Activated CD4-positive, alpha-beta T cell treated with anti-CD3 and anti-CD28 coated beads for 48 hours (primary cell): Measurements from ENCODE around the gene CPAMD8.
"Not testable (repeated sequence)": the region's sequence is repeated elsewhere in the genome, so short reads cannot be mapped to it uniquely, and the experiment has no call there.

Source experiments
- DNase-seq: peaks from one replicate; pipeline ENCODE4 v3.0.0-alpha.2; 2020

CPAMD8 gene

DNA sequence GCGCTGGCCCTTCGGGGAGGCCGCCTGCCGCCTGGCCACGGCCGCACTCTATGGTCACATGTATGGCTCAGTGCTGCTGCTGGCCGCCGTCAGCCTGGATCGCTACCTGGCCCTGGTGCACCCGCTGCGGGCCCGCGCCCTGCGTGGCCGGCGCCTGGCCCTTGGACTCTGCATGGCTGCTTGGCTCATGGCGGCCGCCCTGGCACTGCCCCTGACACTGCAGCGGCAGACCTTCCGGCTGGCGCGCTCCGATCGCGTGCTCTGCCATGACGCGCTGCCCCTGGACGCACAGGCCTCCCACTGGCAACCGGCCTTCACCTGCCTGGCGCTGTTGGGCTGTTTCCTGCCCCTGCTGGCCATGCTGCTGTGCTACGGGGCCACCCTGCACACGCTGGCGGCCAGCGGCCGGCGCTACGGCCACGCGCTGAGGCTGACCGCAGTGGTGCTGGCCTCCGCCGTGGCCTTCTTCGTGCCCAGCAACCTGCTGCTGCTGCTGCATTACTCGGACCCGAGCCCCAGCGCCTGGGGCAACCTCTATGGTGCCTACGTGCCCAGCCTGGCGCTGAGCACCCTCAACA, 136.6 kb downstream of the CPAMD8 start:
- DNase-seq = no peak

DNA sequence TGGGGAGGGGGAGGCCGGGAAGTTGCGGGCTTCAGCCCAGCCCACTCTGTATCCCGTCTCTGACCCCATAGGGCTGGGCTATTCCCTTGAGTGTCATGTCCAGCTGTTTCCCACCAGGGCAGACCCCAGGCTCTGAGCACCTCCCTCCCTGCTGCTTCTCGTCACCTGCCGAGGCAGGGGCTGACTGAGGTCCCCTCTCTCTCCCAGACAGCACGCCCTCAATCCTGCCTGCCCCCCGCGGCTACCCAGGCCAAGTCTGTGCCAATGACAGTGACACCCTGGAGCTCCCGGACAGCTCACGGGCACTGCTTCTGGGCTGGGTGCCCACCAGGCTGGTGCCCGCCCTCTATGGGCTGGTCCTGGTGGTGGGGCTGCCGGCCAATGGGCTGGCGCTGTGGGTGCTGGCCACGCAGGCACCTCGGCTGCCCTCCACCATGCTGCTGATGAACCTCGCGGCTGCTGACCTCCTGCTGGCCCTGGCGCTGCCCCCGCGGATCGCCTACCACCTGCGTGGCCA, 137.2 kb downstream of the CPAMD8 start:
- DNase-seq = no peak

DNA sequence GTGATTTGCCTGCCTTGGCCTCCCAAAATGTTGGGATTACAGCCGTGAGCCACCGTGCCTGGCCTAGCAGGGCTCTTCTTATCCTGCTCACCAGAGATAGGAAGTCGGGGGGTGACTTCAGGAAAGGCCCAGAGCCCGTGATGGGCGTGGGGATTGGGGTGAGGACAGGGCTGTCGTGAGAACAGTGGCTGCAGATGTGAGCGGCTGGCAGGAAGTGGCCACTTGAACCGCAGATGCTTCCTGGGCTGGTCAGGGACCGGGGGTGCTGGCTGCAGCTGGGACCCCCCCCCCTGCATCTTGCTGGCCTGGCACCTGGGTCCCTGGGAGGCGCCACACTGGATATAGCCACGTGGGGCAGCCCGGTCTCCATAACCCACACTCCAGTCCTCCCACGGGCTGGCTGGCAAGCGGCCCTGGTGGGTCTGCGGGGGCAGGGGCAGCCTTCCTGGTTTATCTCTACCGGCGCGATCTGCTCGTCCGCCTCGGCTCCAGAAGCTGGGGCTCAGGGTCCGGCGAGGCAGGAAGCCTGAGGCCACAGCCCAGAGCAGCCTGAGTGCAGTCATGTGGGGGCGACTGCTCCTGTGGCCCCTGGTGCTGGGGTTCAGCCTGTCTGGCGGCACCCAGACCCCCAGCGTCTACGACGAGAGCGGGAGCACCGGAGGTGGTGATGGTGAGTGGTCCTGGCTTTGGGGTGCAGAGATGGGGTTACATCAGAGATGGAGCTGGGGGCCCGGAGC, 137.8 kb downstream of the CPAMD8 start, which contains the start of gene F2RL3:
Gene F2RL3 (plus strand): TSS at position 371 of the 737 bp plus-strand sequence. CDS start 191 bp downstream, at position 562.
- no peak for DNase-seq

DNA sequence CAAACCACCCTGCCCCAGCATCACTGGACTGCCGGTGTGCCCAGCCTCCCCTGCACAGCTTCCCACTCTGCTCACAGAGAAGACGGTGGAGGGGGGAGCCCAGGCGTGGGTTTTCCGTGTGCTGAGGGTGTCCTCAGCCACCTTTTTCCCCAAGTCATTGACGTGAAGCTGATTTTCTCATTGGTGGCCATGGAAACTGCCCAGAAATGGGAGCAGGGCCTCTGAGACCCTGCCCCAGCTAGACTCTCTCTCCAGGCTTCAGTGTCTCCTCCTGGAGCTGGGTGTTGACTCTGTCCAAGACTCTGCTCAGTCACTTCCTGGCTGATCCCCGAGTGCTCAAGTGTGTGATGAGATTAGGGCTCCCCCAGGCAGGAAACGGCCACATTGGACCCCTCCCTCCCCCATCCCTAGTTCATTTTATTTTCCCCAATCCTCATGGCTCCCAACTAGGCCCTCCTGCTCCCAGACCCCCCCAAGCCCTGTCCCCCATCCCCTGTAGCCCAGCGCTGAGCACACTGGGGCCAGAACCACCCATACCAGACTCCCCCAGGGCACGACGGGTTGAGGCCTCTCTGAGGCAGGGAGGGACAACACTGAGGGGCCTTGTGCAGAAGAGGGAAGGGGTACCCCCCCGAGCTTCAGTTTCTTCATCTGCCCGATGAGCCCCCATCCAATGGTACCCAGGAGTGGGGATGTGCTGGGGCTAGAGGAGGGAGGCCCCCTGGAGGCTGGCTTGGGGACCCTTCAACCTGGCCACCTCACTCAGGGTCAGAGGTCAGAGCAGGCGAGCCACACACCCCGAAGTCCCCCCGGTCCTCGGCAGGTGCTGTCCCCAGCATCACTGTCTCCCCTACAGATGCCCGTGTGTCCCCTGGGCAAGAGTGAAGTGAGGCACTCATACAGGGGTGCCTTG, 139.0 kb downstream of the CPAMD8 start:
- DNase-seq = no peak

DNA sequence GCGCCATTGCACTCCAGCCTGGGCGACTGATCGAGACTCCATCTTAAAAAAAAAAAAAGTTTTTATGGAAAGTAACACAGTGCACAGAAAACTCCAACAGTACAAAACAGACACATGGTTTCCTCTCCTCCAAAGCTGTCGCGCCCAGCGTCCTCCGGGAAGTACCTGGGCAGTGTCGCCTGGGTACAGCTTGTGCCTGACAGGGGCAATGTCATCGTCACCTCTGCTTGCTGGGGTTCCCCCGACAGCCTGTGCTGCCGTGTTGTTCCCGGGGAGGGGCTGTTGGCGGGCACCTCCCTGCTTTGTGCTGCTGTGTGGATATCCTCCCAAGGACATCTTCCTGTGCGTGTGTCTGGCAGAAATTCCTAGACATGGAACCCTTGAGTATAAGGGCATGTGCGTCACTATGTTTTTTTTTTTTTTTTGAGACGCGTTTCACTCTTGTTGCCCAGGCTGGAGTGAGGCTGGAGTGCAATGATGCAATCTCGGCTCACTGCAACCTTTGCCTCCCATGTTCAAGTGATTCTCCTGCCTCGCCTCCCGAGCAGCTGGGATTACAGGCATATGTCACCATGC, 140.2 kb downstream of the CPAMD8 start:
- no peak for DNase-seq

DNA sequence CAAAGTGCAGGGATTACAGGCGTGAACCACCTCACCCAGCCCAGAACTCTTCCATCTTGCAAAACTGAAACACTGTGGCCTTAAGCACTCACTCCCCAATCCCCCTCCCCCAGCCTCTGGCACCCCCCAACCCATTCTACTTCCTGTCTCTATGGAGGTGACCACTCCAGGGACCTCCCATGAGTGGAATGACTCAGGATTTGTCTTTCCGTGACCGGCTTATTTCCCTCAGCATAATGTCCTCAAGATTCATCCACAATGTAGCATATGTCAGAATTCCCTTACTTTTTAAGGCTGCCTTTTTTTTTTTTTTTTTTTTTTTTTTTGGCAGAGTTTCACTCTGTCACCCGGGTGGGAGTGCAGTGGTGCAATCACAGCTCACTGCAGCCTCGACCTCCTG, 141.4 kb downstream of the CPAMD8 start:
- DNase-seq = no peak

DNA sequence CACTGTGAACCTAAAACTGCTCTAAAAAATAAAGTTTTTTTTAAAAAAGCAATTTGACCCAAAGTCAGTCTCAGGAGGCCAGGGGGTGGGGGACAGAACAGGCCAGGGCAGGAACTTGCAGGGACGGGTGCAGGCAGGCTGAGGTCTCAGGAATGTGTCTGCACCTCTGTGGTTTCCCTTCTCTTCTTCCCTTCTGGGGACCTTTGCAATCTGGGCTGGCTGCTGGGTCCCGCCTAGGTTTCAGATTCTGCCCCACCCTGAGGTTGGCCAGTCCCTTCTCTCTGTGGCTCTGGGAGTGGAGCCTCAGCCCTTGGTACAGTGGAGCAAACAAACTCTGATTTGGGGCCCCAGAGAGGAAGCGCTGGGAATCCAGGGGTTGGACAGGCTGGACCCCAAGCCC, 143.1 kb downstream of the CPAMD8 start:
- DNase-seq = no peak

DNA sequence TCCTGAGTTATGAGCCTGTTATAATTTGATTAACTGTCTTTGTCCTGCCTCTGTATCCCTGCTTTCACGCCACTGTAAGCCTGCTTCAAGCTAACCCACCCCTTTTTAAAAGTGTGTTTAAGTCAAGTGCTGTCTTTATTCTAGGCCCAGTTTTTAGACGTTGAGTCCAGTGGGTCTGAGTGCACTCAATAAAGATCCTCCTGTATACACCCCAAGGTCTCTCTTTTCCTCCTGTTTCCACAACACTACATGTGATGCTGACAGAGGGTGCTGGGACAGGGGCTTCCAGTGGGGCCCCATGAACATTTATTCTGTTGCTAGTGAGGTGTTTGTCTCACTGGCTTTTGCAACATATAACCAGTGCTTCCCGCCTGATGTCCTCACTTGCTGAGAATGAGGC, 144.5 kb downstream of the CPAMD8 start:
- no peak for DNase-seq

DNA sequence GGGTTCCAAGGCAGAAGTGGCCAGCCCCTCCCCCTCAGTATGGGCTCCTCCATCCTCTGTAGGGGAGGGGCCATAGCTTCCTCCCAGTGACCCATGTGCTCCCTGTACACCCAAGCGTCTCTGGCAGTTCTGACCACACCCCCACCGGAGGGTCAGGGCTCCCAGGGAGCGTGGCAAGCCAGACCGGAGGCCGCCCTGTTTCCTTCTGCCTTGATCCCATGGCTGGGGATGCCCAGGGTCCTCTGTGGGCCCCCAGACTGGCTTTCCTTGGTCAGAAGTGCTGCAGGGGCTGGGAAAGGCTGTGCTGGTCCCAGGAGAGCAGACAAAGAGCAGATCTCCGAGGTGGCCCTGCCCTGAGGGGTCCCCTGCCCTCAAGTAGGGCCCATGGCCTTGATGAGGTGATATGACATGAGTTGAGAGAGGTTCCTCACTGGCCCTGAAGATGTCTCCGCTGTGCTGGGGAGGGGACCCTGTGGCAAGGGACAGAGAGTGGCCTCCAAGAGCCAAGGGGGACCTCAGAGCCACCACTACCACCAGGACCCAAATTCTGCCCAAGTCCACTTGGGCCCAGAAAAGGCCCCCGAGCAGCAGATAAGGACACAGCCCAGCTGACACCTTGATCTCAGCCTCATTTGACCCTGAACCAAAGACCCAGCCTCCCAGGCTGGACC, 145.6 kb downstream of the CPAMD8 start:
- no peak for DNase-seq

DNA sequence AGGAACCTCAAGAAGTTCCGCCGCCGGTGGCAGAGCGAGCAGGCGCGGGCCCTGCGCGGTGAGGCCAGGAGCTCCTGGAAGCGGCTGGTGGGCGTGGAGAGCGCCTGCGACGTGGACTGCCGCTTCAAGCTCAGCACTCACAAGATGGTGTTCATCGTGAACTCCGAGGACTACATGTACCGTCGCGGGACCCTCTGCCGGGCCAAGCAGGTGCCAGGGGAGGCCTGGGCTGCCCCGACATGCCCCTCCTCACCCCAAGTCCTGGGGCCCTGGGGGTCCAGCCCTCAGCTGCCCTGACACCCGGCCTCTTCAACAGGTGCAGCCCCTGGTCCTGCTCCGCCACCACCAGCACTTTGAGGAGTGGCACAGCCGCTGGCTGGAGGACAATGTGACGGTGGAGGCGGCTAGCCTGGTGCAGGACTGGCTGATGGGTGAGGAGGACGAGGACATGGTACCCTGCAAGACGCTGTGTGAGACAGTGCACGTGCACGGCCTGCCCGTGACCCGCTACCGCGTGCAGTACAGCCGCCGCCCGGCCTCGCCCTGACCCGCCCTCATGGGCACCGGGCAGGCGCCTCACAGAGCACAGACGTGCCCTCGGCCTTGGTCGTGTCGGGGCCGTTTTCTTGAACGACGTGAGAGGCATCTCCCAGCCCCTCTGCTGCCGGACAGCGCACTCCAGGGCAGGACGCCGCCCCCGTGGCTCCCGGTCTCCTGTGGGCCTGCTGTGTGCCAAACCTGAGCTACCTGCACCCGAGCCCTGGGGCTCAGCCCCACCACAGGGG, 148.2 kb downstream of the CPAMD8 start:
- no peak for DNase-seq

DNA sequence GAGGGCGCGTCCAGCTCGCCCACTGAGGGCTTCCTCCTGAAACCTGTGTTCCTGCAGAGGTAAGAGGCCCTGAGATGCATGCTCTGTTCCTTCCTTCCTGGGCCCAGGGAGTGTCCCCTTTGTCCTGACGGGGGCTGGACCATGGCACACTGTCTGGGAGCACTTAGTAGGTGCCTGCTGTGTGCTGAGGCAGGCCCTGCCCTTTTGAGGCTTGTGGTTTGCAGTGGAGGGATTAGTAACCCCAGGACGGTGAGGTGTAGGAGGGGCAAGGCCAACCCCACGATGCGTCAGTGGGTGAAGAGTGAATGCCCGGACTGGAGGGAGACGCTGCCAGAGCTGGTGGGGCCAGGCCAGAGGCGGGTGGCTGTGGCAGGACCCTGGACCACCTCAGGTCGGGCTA, 149.0 kb downstream of the CPAMD8 start:
- DNase-seq = no peak

DNA sequence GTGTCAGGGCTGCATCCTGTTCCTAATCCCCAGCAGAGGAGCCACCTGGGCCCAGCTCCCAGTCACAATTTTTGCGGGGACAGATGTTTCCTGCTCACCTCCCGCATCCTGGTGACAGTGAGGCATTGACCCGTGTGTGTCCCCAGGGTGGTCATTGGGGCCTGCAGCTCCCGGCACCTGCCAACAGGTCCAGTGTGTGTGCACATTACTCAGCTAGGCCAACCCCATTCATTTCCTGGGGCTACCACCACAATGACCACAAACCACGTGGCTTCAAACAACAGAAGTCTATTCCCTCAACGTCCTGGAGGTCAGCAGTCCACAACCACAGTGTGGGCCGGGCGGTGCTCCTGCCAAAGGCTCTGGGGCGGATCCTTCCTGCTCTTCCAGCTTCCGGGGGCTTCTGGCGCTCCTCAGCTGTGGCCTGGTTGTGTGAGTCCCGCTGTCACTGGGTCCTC, 149.7 kb downstream of the CPAMD8 start:
- no peak for DNase-seq

DNA sequence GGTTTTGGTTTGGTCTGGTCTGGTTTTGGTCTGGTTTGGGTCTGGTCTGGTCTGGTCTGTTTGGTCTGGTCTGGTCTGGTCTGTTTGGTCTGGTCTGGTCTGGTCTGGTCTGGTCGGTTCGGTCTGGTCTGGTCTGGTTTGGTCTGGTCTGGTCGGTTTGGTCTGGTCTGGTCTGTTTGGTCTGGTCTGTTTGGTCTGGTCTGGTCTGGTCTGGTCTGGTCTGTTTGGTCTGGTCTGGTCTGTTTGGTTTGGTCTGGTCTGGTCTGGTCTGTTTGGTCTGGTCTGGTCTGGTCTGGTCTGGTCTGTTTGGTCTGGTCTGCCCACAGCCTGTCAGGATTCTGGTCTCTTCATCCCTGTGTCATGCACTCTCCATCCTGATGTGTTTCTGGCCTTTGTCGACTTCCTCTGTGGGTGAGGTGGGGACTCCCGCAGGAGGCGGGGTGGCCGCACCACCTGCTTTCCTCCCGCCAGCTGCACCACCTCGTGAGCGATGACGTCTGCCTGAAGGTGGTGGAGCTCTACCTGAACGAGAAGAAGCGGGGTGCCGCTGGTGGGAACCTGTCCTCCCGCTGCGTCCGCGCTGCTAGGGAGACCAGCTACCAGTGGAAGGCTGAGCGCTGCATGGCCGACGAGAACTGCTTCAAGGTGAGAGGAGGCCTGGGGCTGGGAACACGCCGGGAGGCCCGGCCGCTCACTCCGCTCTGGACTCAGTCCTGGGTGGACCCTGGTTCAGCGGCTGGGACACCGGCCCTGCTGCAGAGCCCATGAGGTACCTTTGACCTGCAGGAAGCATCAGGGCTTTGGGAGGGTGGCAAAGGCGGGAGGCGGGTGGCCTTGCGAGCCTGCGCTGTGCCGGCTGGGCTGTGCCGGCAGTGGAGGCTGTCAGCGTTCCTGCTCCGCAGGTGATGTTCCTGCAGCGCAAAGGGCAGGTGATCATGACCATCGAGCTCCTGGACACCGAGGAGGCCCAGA, 150.7 kb downstream of the CPAMD8 start:
- DNase-seq = no peak

DNA sequence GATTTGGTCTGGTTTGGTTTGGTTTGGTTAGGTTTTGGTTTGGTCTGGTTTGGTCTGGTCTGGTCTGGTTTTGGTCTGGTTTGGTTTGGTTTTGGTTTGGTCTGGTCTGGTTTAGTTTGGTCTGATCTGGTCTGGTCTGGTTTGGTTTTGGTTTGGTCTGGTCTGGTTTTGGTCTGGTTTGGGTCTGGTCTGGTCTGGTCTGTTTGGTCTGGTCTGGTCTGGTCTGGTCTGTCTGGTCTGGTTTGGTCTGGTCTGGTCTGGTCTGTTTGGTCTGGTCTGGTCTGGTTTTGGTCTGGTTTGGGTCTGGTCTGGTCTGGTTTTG, 151.7 kb downstream of the CPAMD8 start:
- not testable (repeated sequence) for DNase-seq

DNA sequence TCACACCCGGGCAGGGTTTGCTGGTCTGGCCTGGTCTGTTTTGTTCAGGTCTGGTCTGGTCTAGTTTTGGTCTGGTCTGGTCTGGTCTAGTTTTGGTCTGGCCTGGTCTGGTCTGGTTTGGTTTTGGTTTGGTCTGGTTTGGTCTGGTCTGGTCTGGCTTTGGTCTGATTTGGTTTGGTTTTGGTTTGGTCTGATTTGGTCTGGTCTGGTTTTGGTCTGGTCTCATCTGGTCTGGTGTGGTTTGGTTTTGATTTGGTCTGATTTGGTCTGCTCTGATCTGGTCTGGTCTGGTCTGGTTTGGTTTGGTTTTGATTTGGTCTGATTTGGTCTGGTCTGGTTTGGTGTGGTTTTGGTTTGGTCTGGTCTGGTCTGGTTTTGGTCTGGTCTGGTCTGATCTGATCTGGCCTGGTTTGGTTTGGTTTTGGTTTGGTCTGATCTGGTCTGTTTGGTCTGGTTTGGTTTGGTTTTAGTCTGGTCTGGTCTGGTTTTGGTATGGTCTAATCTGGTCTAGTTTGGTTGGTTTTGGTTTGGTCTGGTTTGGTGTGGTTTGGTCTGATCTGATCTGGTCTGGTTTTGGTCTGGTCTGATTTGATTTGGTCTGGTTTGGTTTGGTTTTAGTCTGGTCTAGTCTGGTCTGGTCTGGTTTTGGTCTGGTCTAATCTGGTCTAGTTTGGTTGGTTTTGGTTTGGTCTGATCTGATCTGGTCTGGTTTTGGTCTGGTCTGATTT, 152.2 kb downstream of the CPAMD8 start:
- DNase-seq = no peak

DNA sequence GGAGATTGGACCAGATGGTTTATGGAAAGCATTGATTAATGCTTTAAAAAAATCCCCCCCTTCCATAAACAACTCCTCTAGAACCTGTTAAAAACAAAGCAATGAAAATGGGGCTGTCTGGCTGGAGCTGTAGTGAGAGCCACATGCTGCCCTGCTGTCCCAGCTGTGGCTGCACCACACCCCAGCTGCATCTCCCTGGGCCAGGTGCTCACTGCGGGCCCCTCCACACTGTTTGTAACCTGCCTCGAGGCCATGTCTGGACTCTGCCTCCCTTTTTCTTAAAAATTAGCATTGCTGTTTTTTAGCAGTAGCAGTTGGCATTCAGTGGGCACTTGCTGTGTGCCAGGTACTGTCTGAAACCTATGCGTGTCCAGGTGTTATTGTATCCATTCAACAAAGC, 153.0 kb downstream of the CPAMD8 start:
- no peak for DNase-seq

DNA sequence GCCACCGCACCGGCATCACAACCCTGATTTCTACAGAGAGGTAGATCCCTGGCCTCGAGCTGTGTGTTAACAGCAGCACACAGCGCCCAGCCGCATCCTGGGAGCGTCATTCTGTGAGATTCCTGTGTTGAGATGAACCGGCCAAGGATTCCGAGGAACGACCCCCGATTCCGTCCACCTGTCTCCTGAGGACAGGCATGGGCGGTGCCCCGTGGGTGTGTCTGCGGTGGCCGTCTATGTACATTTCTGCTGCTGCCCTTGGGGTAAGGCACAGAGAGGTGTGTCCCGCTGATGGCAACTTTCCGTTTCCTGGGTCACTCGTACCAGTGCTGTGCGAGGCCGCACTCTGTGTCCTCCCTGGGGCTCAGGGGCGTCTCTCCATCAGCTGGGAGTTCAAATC, 153.9 kb downstream of the CPAMD8 start:
- DNase-seq = no peak

DNA sequence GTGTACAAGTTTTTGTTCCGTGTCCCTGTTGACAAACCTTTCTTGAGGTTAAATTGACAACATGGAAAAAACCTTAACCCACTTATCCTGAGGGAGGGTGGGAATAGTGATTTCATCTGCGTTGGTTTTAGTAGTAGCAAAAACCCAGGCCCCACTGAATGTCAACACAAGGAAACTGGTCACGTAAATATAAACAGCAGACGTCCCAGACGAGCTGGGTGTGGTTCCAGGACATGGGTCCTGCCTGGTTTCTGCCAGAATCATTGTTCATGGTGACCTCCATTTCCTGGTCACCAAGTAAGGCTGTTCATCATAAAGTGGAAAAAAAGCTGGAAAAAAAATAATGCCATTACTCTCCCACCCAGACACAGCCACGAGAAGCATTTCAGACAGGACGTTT, 154.7 kb downstream of the CPAMD8 start:
- DNase-seq = no peak

DNA sequence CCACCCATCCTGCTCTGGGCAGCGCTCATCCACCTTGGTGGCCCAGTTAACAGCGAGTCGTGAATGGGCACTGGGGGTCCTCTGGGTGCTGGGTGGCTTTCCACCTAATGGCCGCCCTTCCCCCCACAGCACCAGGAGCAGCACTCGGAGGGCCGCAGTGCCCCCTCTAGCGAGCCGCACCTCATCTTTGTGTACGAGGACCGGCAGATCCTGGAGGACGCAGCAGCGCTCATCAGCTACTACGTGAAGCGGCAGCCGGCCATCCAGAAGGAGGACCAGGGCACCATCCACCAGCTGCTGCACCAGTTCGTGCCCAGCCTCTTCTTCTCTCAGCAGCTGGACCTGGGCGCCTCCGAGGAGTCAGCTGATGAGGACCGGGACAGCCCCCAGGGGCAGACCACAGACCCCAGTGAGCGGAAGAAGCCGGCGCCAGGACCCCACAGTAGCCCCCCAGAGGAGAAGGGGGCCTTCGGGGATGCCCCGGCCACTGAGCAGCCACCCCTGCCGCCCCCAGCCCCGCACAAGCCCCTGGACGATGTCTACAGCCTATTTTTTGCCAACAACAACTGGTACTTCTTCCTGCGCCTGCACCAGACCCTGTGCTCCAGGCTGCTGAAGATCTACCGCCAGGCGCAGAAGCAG, 157.2 kb downstream of the CPAMD8 start:
- DNase-seq = no peak
